A673 (cell line): Measurements from ENCODE around the gene UVSSA. TPM values are rescaled to one million over a fixed set of nuclear protein-coding genes. Genes with fewer than 3 reads are reported as not detected.

Experiments
- BruUV-seq: library from RNA; stranded (reverse); fragments of 400-500 nt; replicated peaks from 2 replicates; lab custom pipeline; 2021; lab: Mats Ljungman, UMichigan
- CTCF ChIA-PET: fragments of 300-600 bp; sonication (Branson Sonifier 250); formaldehyde crosslinking; loops from one replicate; lab custom pipeline; 2022; ENCODE audit warnings: antibody characterized with exemption; lab: Charles Lee
- POLR2A ChIA-PET: fragments of 300-600 bp; sonication (Branson Sonifier 250); formaldehyde crosslinking; loops from one replicate; lab custom pipeline; 2022; ENCODE audit warnings: antibody characterized with exemption; ENCODE audit not compliant: low non-redundant PET; lab: Charles Lee
- DNase-seq: peaks from one replicate; pipeline ENCODE4 v3.0.0-alpha.2; 2015; ENCODE audit warnings: low spot score
- H3K27ac ChIP-seq: fragments of 200-600 bp; sonication (generic); 2 replicates; pipeline ENCODE4 v1.5.1; 2016; ENCODE audit warnings: mixed run types, low read depth, mild to moderate bottlenecking, mixed read lengths, antibody characterized with exemption, low read length; ENCODE audit not compliant: poor library complexity, severe bottlenecking
- H3K27me3 ChIP-seq: fragments of 200-600 bp; sonication (generic); replicated peaks from 2 replicates; pipeline ENCODE4 v1.6.1; 2017; ENCODE audit warnings: mixed run types, low read depth, mild to moderate bottlenecking, mixed read lengths, antibody characterized with exemption, low read length; ENCODE audit not compliant: insufficient read depth, poor library complexity
- H3K36me3 ChIP-seq: fragments of 200-600 bp; sonication (generic); 2 replicates; pipeline ENCODE4 v1.6.1; 2016; ENCODE audit warnings: mixed run types, mild to moderate bottlenecking, mixed read lengths, antibody characterized with exemption, low read length; ENCODE audit not compliant: insufficient read depth, poor library complexity, severe bottlenecking
- H3K4me1 ChIP-seq: fragments of 200-600 bp; sonication (generic); 2 replicates; pipeline ENCODE4 v1.6.1; 2017; ENCODE audit warnings: mixed run types, mild to moderate bottlenecking, mixed read lengths, antibody characterized with exemption, low read length; ENCODE audit not compliant: insufficient read depth, poor library complexity, severe bottlenecking
- H3K4me3 ChIP-seq: fragments of 200-600 bp; sonication (generic); 2 replicates; pipeline ENCODE4 v1.5.1; 2016; ENCODE audit warnings: low read depth, mixed run types, mild to moderate bottlenecking, mixed read lengths, low read length; ENCODE audit not compliant: poor library complexity, severe bottlenecking
- H3K9me3 ChIP-seq: fragments of 200-600 bp; sonication (generic); 2 replicates; pipeline ENCODE4 v1.6.1; 2016; ENCODE audit warnings: mixed run types, low read depth, mild to moderate bottlenecking, mixed read lengths, antibody characterized with exemption, low read length; ENCODE audit not compliant: poor library complexity, severe bottlenecking
- CTCF ChIP-seq: fragments of 300-800, 200-600 bp; sonication (generic); conservative IDR thresholded peaks from 2 replicates; pipeline ENCODE4 v1.5.1; 2017; ENCODE audit warnings: low read depth, mild to moderate bottlenecking, antibody characterized with exemption, low read length, moderate library complexity, mixed read lengths
- EZH2 ChIP-seq: fragments of 200-600 bp; sonication (generic); IDR thresholded peaks from 2 replicates; pipeline ENCODE4 v1.6.1; 2017; ENCODE audit warnings: borderline replicate concordance, low read depth, mild to moderate bottlenecking, mixed read lengths, antibody characterized with exemption, low read length; ENCODE audit not compliant: poor library complexity, severe bottlenecking
- intact Hi-C: fragments of 100-400 bp; cut with micrococcal nuclease; formaldehyde crosslinking; loops from one replicate; pipeline ENCODE4 v1.10.0; 2022; ENCODE audit not compliant: unreplicated experiment
- total RNA-seq: library from RNA; stranded (reverse); gene quantifications from 2 replicates; pipeline ENCODE4 v1.2.3, GENCODE V29; 2021

UVSSA gene
- total RNA-seq, 1 experiment from 2014 or later: 20.3 TPM

GRCh38 chr4:1373892-1374705, 27.1 kb downstream of the UVSSA start:
- no TSS peak for BruUV-seq
- Histone ChIP-seq H3K4me1 (no peaks in the 10 kb centered on the region), H3K4me3 (no peak overlapping the region), H3K27me3 (no peaks in the 10 kb centered on the region), H3K36me3 (no peaks in the 10 kb centered on the region), H3K9me3 (no peaks in the 10 kb centered on the region), H3K27ac (no peak overlapping the region)
- TF ChIP-seq EZH2: no peak
- TF ChIP-seq CTCF: no peak
- ChIA-PET POLR2A (no interaction called here), CTCF (no interaction called here)
- intact Hi-C loops: no loop called here
- no peak for DNase-seq

DNA sequence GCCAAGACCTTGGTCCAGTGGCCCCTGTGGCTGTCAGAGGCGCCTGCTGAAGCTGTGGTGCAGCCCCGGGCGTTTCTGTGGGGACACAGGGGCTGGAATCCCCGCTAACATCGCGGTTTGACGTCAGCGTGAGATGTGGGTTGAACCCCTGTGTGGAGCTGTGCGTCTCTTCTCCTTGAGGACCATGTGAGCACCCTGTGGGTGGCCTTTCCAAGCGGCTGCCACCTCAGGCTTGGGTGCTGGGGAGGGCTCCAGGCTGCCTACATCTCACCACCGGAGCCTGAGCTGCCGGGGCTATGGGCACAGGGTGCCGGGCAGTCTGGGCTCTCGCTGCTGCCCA, 27.7 kb downstream of the UVSSA start:
- Histone ChIP-seq H3K36me3 (no peaks in the 10 kb centered on the region), H3K4me1 (no peaks in the 10 kb centered on the region), H3K4me3 (no peak overlapping the region), H3K27ac (no peak overlapping the region), H3K27me3 (no peaks in the 10 kb centered on the region), H3K9me3 (no peaks in the 10 kb centered on the region)
- BruUV-seq: no TSS peak
- CTCF ChIA-PET: no interaction called here
- POLR2A ChIA-PET: no interaction called here
- no peak for DNase-seq
- TF ChIP-seq EZH2: no peak
- no peak for TF ChIP-seq CTCF
- intact Hi-C loops: no loop called here

DNA sequence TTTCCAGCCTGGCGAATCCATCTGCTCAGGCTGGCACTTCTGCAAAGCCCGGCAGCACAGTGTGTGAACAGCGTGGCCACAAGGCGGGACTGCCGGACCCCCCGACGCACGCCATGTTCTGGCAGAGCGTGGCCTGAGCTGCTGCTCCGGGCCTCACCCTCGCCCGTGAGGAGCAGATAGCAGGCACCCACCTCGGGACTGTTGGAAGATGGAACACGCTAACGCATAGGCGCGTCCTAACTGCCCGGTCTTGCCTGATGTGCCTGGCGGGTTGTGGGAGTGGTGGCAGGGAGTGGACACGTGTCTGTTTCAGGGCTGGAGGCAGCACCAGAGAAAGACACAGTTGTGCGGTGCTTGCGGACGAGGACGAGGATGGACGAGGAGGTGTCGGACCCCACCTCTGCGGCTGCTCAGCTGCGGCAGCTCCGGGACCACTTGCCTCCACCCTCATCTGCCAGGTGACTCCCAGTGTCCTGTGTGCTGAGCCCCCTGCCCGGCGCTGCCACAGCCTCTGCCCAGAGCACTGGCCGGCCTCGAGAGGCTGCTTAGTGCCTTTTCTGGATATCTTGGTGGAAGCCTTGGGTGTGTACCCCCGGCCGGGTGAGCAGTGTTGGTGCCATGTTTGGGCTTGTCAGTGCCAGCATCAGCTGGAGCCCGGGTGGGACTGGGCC, 28.2 kb downstream of the UVSSA start:
- Histone ChIP-seq H3K4me1 (no peaks in the 10 kb centered on the region), H3K27me3 (no peaks in the 10 kb centered on the region), H3K36me3 (no peaks in the 10 kb centered on the region), H3K27ac (no peak overlapping the region), H3K4me3 (no peak overlapping the region), H3K9me3 (no peaks in the 10 kb centered on the region)
- no peak for DNase-seq
- no TSS peak for BruUV-seq
- CTCF ChIA-PET: no interaction called here
- intact Hi-C loops: no loop called here
- POLR2A ChIA-PET: no interaction called here
- no peak for TF ChIP-seq CTCF
- no peak for TF ChIP-seq EZH2
